Right cardiac atrium (tissue), 5 donors: ENCODE data around the gene CLDN3. TPM values are rescaled to one million over a fixed set of nuclear protein-coding genes. Genes with fewer than 3 reads are reported as not detected.
"Not testable (repeated sequence)": the region's sequence is repeated elsewhere in the genome, so short reads cannot be mapped to it uniquely, and the experiment has no call there.

ENCODE experiments used
- ATAC-seq, 2 donors: fragments of 200-7000 bp; cut with Tn5 transposase; one replicate each; pipeline versions ENCODE4 v1.8.0 to v1.9.1; 2020; ENCODE audit warnings: moderate library complexity in 2 of 2, mild to moderate bottlenecking in 1 of 2
- DNase-seq, 3 donors: peaks; one replicate each; pipeline ENCODE4 v3.0.0-alpha.2; 2020
- H3K27ac ChIP-seq: one replicate; pipeline ENCODE4 v1.5.1; 2013; ENCODE audit warnings: mild to moderate bottlenecking, low read length, control low read depth, moderate library complexity
- H3K27me3 ChIP-seq: one replicate; pipeline ENCODE4 v1.6.1; 2013; ENCODE audit not compliant: control insufficient read depth, insufficient read depth
- H3K4me1 ChIP-seq: one replicate; pipeline ENCODE4 v1.6.1; 2013; ENCODE audit warnings: low read length; ENCODE audit not compliant: control insufficient read depth, insufficient read depth
- H3K4me3 ChIP-seq: one replicate; pipeline ENCODE4 v1.5.1; 2013; ENCODE audit warnings: low read length, control low read depth
- H3K9me3 ChIP-seq: one replicate; pipeline ENCODE4 v1.6.1; 2013; ENCODE audit warnings: low read length; ENCODE audit not compliant: control insufficient read depth
- WGBS: extraction: QIAGEN DNeasy Blood & Tissue Kit; methylation state at CpG from one replicate; pipeline ENCODE4 v1.1.7; 2013; 5-methylcytosine and 5-hydroxymethylcytosine counted together
- intact Hi-C, 4 donors: fragments of 100-400 bp; cut with DNase I; formaldehyde crosslinking; loops; one replicate each; pipeline versions ENCODE4 v1.11.0 to v1.14.0; 2022 to 2023
- polyA plus RNA-seq: library from polyadenylated mRNA; stranded (reverse); fragments of 200-250 nt; gene quantifications from one replicate; pipeline ENCODE4 v1.2.3, GENCODE V29; 2013
- total RNA-seq, 4 donors: library from RNA; stranded (reverse); fragmentation: NEBNext Ultra II Directional; extraction: Animal tissue kit (Norgen Biotek cat#: 25700); gene quantifications; one replicate each; pipeline ENCODE4 v1.2.1, GENCODE V29; 2021
- donor health status: healthy with polysubstance abuse.
- donor health status: DM: no; HTN: yes; CAD: no.
- donor health status: DM: no; HTN: no; CAD: no.
- donor health status: DM: no; HTN: yes; CAD: no; lungs with severe emphysema.
- donor health status: DM: yes; HTN: yes; CAD: no.

Gene CLDN3
- total and polyA plus RNA-seq, 5 donors, result not detected

DNA sequence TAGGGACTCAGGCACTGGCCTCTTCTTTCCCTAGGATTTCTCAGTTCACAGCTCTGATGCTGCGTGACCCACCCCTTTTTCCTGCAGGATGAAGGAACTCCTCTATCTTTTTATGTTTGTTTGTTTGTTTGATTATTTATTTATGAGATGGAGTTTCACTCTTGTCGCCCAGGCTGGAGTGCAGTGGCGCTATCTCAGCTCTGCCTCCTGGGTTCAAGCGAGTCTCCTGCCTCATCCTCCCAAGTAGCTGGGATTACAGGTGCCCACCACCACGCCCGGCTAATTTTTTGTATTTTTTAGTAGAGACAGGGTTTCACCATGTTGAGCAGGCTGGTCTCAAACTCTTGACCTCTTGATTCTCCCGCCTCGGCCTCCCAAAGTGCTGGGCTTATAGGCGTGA lies 49.6 kb downstream of the CLDN3 start:
- intact Hi-C loops, result not testable (repeated sequence)

DNA sequence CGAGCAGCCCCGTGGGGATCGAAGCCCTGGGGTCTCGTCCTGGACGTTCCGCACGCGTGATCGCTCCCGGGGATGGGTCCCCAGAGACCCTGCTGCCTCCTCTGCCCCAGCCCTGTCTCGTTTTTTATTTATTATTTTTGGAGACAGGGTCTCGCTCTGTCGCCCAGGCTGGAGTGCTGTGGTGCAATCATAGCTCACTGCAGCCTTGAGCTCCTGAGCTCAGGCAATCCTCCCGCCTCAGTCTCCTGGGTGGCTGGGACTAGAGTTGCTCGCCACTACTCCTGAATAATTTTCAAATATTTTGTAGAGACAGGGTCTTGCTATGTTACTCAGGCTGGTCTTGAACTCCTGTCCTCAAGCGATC lies 50.3 kb downstream of the CLDN3 start:
- ATAC-seq (no peak), DNase-seq (no peak)
- H3K27me3 ChIP-seq, result no peaks in the 10 kb centered on the region
- H3K4me1 ChIP-seq, result no peaks in the 10 kb centered on the region
- no peak overlapping the region for H3K27ac ChIP-seq
- peak overlapping the region; percentile 83 for H3K4me3 ChIP-seq
- no peaks in the 10 kb centered on the region for H3K9me3 ChIP-seq
- intact Hi-C loops, result no loop called here
- WGBS, result 10% methylated on average over 16 of the region's 16 CpGs

More for the DNA sequence above, 49.6 kb downstream of the CLDN3 start:
- not testable (repeated sequence) for ATAC-seq, DNase-seq, H3K9me3 ChIP-seq, H3K4me1 ChIP-seq, H3K27ac ChIP-seq, H3K4me3 ChIP-seq, H3K27me3 ChIP-seq
- WGBS, result 95% methylated on average over 9 of the region's 9 CpGs

Other genes with a start within 250 kb of the CLDN3 start
- gene BAZ1B, start 248.0 kb downstream of the CLDN3 start, total RNA-seq, result 10 to 100 TPM; 39.9 to 48.3 (median 45.4) TPM
- 24.4 TPM for gene BAZ1B, start 248.0 kb downstream of the CLDN3 start, polyA plus RNA-seq
- gene BCL7B, start 212.6 kb downstream of the CLDN3 start, total RNA-seq, result 10 to 100 TPM; 75.5 to 83.5 (median 77.1) TPM
- 83.9 TPM for gene BCL7B, start 212.6 kb downstream of the CLDN3 start, polyA plus RNA-seq
- gene TBL2, start 191.7 kb downstream of the CLDN3 start, total RNA-seq, result 10 to 100 TPM; 11.4 to 26.1 (median 11.7) TPM
- 6.4 TPM for gene TBL2, start 191.7 kb downstream of the CLDN3 start, polyA plus RNA-seq
- 1 to 10 TPM; 3.2 to 5.9 (median 3.6) TPM for gene MLXIPL, start 145.7 kb downstream of the CLDN3 start, total RNA-seq
- 14.8 TPM for gene MLXIPL, start 145.7 kb downstream of the CLDN3 start, polyA plus RNA-seq
- gene VPS37D, start 102.4 kb downstream of the CLDN3 start, total RNA-seq, result 1 to 10 TPM; 1.6 to 2.5 (median 2.1) TPM
- 2.2 TPM for gene VPS37D, start 102.4 kb downstream of the CLDN3 start, polyA plus RNA-seq
- gene DNAJC30, start 86.8 kb downstream of the CLDN3 start, total RNA-seq, result 10 to 100 TPM; 14.5 to 21.1 (median 17.6) TPM
- gene DNAJC30, start 86.8 kb downstream of the CLDN3 start, polyA plus RNA-seq, result 20.1 TPM
- gene BUD23, start 86.7 kb downstream of the CLDN3 start, total RNA-seq, result 10 to 100 TPM; 53.0 to 72.0 (median 58.9) TPM
- 97.5 TPM for gene BUD23, start 86.7 kb downstream of the CLDN3 start, polyA plus RNA-seq
- 1 to 10 TPM; 1.7 to 3.1 (median 2.3) TPM for gene STX1A, start 50.6 kb downstream of the CLDN3 start, total RNA-seq
- gene STX1A, start 50.6 kb downstream of the CLDN3 start, polyA plus RNA-seq, result 1.8 TPM
- gene ABHD11, start 31.5 kb downstream of the CLDN3 start, total RNA-seq, result 10 to 100 TPM; 21.1 to 28.7 (median 23.9) TPM
- gene ABHD11, start 31.5 kb downstream of the CLDN3 start, polyA plus RNA-seq, result 31.2 TPM
- under 1 TPM in 3 of 4 donors, not detected in 1; 0.09 to 0.23 (median 0.14) TPM for gene CLDN4, start 60.7 kb upstream of the CLDN3 start, total RNA-seq
- not detected for gene CLDN4, start 60.7 kb upstream of the CLDN3 start, polyA plus RNA-seq
- gene METTL27, start 72.2 kb upstream of the CLDN3 start, total RNA-seq, result under 1 TPM in 3 of 4 donors, not detected in 1; 0.48 to 0.64 (median 0.53) TPM
- 0.38 TPM for gene METTL27, start 72.2 kb upstream of the CLDN3 start, polyA plus RNA-seq
- not detected for gene TMEM270, start 90.9 kb upstream of the CLDN3 start, total RNA-seq
- not detected for gene TMEM270, start 90.9 kb upstream of the CLDN3 start, polyA plus RNA-seq